IPS DF 4.7 (cell line): ENCODE measurements around the gene ANKRD27.
"Not testable (repeated sequence)": the region's sequence is repeated elsewhere in the genome, so short reads cannot be mapped to it uniquely, and the experiment has no call there.

Source experiments
- DNase-seq: peaks from one replicate; pipeline ENCODE4 v3.0.0-alpha.2; 2013; ENCODE audit warnings: low spot score; ENCODE audit errors: extremely low read depth

The ANKRD27 gene

GRCh38 chr19:32606289-32606688, 68.7 kb downstream of the ANKRD27 start:
- no peak for DNase-seq

GRCh38 chr19:32605544-32605943, 69.4 kb downstream of the ANKRD27 start:
- no peak for DNase-seq

GRCh38 chr19:32603961-32604360, 71.0 kb downstream of the ANKRD27 start:
- no peak for DNase-seq

GRCh38 chr19:32599736-32600157, 75.2 kb downstream of the ANKRD27 start:
- DNase-seq: peak; percentile 16

- no peak for DNase-seq
Observed at GRCh38 chr19:32599258-32599657, 75.7 kb downstream of the ANKRD27 start.

- no peak for DNase-seq
Observed at GRCh38 chr19:32598022-32598421, 77.0 kb downstream of the ANKRD27 start.

- DNase-seq: no peak
Observed at GRCh38 chr19:32595491-32595890, 79.5 kb downstream of the ANKRD27 start.

- no peak for DNase-seq
Observed at GRCh38 chr19:32594021-32594420, 81.0 kb downstream of the ANKRD27 start.

- not testable (repeated sequence) for DNase-seq
Observed at GRCh38 chr19:32587747-32588504, 87.1 kb downstream of the ANKRD27 start.

GRCh38 chr19:32581705-32582179, 93.2 kb downstream of the ANKRD27 start:
- DNase-seq: no peak

GRCh38 chr19:32580901-32581704, 93.9 kb downstream of the ANKRD27 start, which contains the start of gene PDCD5:
PDCD5 (plus strand) TSS chr19:32581190; CDS start chr19:32581262, 72 bp downstream.
- peak; percentile 11 for DNase-seq

- no peak for DNase-seq
Observed at GRCh38 chr19:32580353-32580900, 94.6 kb downstream of the ANKRD27 start.

GRCh38 chr19:32576790-32577189, 98.2 kb downstream of the ANKRD27 start:
- DNase-seq: no peak

GRCh38 chr19:32573492-32573794, 101.5 kb downstream of the ANKRD27 start:
- DNase-seq: no peak

- not testable (repeated sequence) for DNase-seq
Observed at GRCh38 chr19:32572700-32573491, 102.1 kb downstream of the ANKRD27 start.

- not testable (repeated sequence) for DNase-seq
Observed at GRCh38 chr19:32571471-32572075, 103.4 kb downstream of the ANKRD27 start.

GRCh38 chr19:32570081-32570785, 104.7 kb downstream of the ANKRD27 start:
- peak; percentile 28 for DNase-seq

- no peak for DNase-seq
Observed at GRCh38 chr19:32567486-32567885, 107.5 kb downstream of the ANKRD27 start.

GRCh38 chr19:32566246-32566830, 108.6 kb downstream of the ANKRD27 start:
- DNase-seq: no peak

- DNase-seq: no peak
Observed at GRCh38 chr19:32563761-32564160, 111.2 kb downstream of the ANKRD27 start.
